Neural cell (in vitro differentiated cells): ENCODE measurements around the gene CAPSL. TPM values are rescaled to one million over a fixed set of nuclear protein-coding genes. Genes with fewer than 3 reads are reported as not detected.
"Not testable (repeated sequence)": the region's sequence is repeated elsewhere in the genome, so short reads cannot be mapped to it uniquely, and the experiment has no call there.

Experiments
- H2AFZ ChIP-seq: fragments of 200-600, 300-800 bp; sonication (generic), shearing (Covaris generic); 2 replicates; pipeline ENCODE4 v1.6.0; 2014; ENCODE audit warnings: low read depth, mild to moderate bottlenecking, antibody characterized with exemption, low read length, moderate library complexity
- H3F3A ChIP-seq: fragments of 200-600 bp; shearing (Covaris generic); 2 replicates; pipeline ENCODE4 v1.6.1; 2016; ENCODE audit warnings: mild to moderate bottlenecking, moderate library complexity, mixed read lengths, antibody characterized with exemption, low read length; ENCODE audit not compliant: insufficient read depth, poor library complexity, severe bottlenecking
- H3K27ac ChIP-seq: fragments of 200-600, 300-800 bp; sonication (generic), shearing (Covaris generic); 2 replicates; pipeline ENCODE4 v1.5.1; 2014; ENCODE audit warnings: mild to moderate bottlenecking, low read length, moderate library complexity
- H3K27me3 ChIP-seq: fragments of 300-800, 200-600 bp; sonication (generic), shearing (Covaris generic); 2 replicates; pipeline ENCODE4 v1.6.0; 2014; ENCODE audit warnings: mild to moderate bottlenecking, low read depth, low read length, moderate library complexity; ENCODE audit not compliant: insufficient read depth
- H3K36me3 ChIP-seq: fragments of 300-800, 200-600 bp; sonication (generic), shearing (Covaris generic); 2 replicates; pipeline ENCODE4 v1.5.1; 2014; ENCODE audit warnings: mild to moderate bottlenecking, antibody characterized with exemption, low read length, moderate library complexity; ENCODE audit not compliant: insufficient read depth
- H3K4me2 ChIP-seq: fragments of 300-800, 200-600 bp; sonication (generic), shearing (Covaris generic); 2 replicates; pipeline ENCODE4 v1.6.0; 2014; ENCODE audit warnings: mild to moderate bottlenecking, low read length
- H3K4me3 ChIP-seq: fragments of 300-800, 200-600 bp; sonication (generic), shearing (Covaris generic); 2 replicates; pipeline ENCODE4 v1.5.1; 2014; ENCODE audit warnings: mild to moderate bottlenecking, low read length, moderate library complexity
- H3K79me2 ChIP-seq: fragments of 200-600 bp; shearing (Covaris generic); replicated peaks from 2 replicates; pipeline ENCODE4 v1.6.0; 2014; ENCODE audit warnings: mild to moderate bottlenecking, low read length, moderate library complexity; ENCODE audit not compliant: insufficient read depth
- H3K9ac ChIP-seq: fragments of 300-800, 200-600 bp; sonication (generic), shearing (Covaris generic); 2 replicates; pipeline ENCODE4 v1.6.1; 2016; ENCODE audit warnings: mild to moderate bottlenecking, low read length, mixed read lengths
- H3K9me2 ChIP-seq: fragments of 200-600 bp; shearing (Covaris generic); 2 replicates; pipeline ENCODE4 v1.6.1; 2016; ENCODE audit warnings: mild to moderate bottlenecking, low read length, mixed read lengths; ENCODE audit not compliant: insufficient read depth
- H3K9me3 ChIP-seq: fragments of 200-600, 300-800 bp; sonication (generic), shearing (Covaris generic); 2 replicates; pipeline ENCODE4 v1.6.1; 2016; ENCODE audit warnings: mild to moderate bottlenecking, mixed run types, low read length, moderate library complexity, mixed read lengths
- H4K20me1 ChIP-seq: fragments of 200-600 bp; shearing (Covaris generic); 2 replicates; pipeline ENCODE4 v1.6.1; 2016; ENCODE audit warnings: mild to moderate bottlenecking, mixed run types; ENCODE audit not compliant: insufficient read depth
- EP300 ChIP-seq: fragments of 450-650 bp; conservative IDR thresholded peaks from 2 replicates; pipeline ENCODE4 v1.6.1; 2014; ENCODE audit warnings: antibody characterized with exemption, mild to moderate bottlenecking, moderate library complexity; ENCODE audit not compliant: poor library complexity, severe bottlenecking
- EZH2 ChIP-seq: fragments of 200-600, 300-800 bp; shearing (Covaris generic), sonication (generic); IDR thresholded peaks from 2 replicates; pipeline ENCODE4 v1.6.1; 2014; ENCODE audit warnings: antibody characterized with exemption, low read length, borderline replicate concordance, mild to moderate bottlenecking; ENCODE audit not compliant: insufficient read depth, poor library complexity, severe bottlenecking
- MXI1 ChIP-seq: fragments of 450-650 bp; conservative IDR thresholded peaks from 2 replicates; pipeline ENCODE4 v1.6.1; 2014; ENCODE audit warnings: antibody characterized with exemption, mild to moderate bottlenecking; ENCODE audit not compliant: poor library complexity, severe bottlenecking
- POLR2AphosphoS5 ChIP-seq: IDR thresholded peaks from 2 replicates; pipeline ENCODE4 v1.6.1; 2012
- RAD21 ChIP-seq: fragments of 450-650 bp; conservative IDR thresholded peaks from 2 replicates; pipeline ENCODE4 v1.6.1; 2014; ENCODE audit warnings: antibody characterized with exemption, mild to moderate bottlenecking, moderate library complexity
- SMC3 ChIP-seq: fragments of 450-650 bp; conservative IDR thresholded peaks from 2 replicates; pipeline ENCODE4 v1.6.1; 2014; ENCODE audit warnings: antibody characterized with exemption, mild to moderate bottlenecking, moderate library complexity; ENCODE audit not compliant: poor library complexity
- TAF1 ChIP-seq: IDR thresholded peaks from 2 replicates; pipeline ENCODE4 v1.6.1; 2012; ENCODE audit warnings: low read depth
- polyA plus RNA-seq: library from polyadenylated mRNA; depleted of rRNA; stranded (reverse); fragments of >200 nt; gene quantifications from 2 replicates; pipeline ENCODE4 v1.2.3, GENCODE V29; 2014
- TF ChIP-seq, protein P1 (sequence below): fragments of 450-650 bp; IDR thresholded peaks from 2 replicates; pipeline ENCODE4 v1.5.1; 2014; ENCODE audit warnings: antibody characterized with exemption, mild to moderate bottlenecking, moderate library complexity; ENCODE audit not compliant: poor library complexity, severe bottlenecking
- TF ChIP-seq, protein P2 (sequence below): IDR thresholded peaks from 2 replicates; pipeline ENCODE4 v1.6.1; 2012; ENCODE audit warnings: borderline replicate concordance

Gene CAPSL
- polyA plus RNA-seq, 1 donor from 2014 or later, result 2.3 TPM

GRCh38 chr5:35856765-35857351 is 81.6 kb downstream of the CAPSL start, which contains the start of gene IL7R:
TSS of gene IL7R (plus strand) at chr5:35856891. CDS start at chr5:35856978, 87 bp downstream.
- TF ChIP-seq POLR2AphosphoS5, result no peak
- no peak for TF ChIP-seq SMC3
- TF ChIP-seq, protein P1, sequence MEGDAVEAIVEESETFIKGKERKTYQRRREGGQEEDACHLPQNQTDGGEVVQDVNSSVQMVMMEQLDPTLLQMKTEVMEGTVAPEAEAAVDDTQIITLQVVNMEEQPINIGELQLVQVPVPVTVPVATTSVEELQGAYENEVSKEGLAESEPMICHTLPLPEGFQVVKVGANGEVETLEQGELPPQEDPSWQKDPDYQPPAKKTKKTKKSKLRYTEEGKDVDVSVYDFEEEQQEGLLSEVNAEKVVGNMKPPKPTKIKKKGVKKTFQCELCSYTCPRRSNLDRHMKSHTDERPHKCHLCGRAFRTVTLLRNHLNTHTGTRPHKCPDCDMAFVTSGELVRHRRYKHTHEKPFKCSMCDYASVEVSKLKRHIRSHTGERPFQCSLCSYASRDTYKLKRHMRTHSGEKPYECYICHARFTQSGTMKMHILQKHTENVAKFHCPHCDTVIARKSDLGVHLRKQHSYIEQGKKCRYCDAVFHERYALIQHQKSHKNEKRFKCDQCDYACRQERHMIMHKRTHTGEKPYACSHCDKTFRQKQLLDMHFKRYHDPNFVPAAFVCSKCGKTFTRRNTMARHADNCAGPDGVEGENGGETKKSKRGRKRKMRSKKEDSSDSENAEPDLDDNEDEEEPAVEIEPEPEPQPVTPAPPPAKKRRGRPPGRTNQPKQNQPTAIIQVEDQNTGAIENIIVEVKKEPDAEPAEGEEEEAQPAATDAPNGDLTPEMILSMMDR, result no peak
- TF ChIP-seq EZH2, result no peak
- TF ChIP-seq, protein P2, sequence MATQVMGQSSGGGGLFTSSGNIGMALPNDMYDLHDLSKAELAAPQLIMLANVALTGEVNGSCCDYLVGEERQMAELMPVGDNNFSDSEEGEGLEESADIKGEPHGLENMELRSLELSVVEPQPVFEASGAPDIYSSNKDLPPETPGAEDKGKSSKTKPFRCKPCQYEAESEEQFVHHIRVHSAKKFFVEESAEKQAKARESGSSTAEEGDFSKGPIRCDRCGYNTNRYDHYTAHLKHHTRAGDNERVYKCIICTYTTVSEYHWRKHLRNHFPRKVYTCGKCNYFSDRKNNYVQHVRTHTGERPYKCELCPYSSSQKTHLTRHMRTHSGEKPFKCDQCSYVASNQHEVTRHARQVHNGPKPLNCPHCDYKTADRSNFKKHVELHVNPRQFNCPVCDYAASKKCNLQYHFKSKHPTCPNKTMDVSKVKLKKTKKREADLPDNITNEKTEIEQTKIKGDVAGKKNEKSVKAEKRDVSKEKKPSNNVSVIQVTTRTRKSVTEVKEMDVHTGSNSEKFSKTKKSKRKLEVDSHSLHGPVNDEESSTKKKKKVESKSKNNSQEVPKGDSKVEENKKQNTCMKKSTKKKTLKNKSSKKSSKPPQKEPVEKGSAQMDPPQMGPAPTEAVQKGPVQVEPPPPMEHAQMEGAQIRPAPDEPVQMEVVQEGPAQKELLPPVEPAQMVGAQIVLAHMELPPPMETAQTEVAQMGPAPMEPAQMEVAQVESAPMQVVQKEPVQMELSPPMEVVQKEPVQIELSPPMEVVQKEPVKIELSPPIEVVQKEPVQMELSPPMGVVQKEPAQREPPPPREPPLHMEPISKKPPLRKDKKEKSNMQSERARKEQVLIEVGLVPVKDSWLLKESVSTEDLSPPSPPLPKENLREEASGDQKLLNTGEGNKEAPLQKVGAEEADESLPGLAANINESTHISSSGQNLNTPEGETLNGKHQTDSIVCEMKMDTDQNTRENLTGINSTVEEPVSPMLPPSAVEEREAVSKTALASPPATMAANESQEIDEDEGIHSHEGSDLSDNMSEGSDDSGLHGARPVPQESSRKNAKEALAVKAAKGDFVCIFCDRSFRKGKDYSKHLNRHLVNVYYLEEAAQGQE, result no peak
- TF ChIP-seq TAF1, result no peak
- no peak for TF ChIP-seq MXI1
- TF ChIP-seq RAD21, result no peak
- TF ChIP-seq EP300, result no peak
- Histone ChIP-seq H3K9me2 (no peaks in the 10 kb centered on the region), H4K20me1 (no peaks in the 10 kb centered on the region), H3K27ac (no peak within 1 kb of the TSS), H3K4me2 (no peak within 1 kb of the TSS), H3K79me2 (no peaks in the 10 kb centered on the region), H3K9me3 (no peaks in the 10 kb centered on the region), H3F3A (no peaks in the 10 kb centered on the region), H2AFZ (no peak within 1 kb of the TSS), H3K9ac (no peak within 1 kb of the TSS), H3K36me3 (no peaks in the 10 kb centered on the region), H3K4me3 (no peak within 1 kb of the TSS), H3K27me3 (no peaks in the 10 kb centered on the region)

DNA sequence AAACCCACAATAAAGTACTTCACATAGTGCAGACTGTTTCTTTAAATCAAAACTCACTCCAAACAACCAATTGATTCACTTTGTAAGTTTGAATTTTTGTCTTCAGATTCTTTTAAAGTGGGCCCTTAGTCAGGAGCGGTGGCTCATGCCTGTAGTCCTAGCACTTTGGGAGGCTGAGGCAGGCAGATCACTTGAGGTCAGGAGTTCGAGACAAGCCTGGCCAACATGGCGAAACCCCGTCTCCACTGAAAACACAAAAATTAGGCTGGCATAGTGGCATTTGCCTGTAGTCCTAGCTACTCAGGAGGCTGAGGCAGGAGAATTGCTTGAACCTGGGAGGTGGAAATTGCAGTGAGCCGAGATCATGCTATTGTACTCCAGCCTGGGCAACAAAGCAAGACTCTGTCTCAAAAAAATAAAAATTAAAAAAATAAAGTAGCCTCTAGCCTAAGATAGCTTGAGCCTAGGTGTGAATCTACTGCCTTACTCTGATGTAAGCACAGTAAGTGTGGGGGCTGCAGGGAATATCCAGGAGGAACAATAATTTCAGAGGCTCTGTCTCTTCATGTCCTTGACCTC is 82.1 kb downstream of the CAPSL start:
- H3K9me2 ChIP-seq, H3K27me3 ChIP-seq, H3K9me3 ChIP-seq, H3K27ac ChIP-seq, H3F3A ChIP-seq, H3K79me2 ChIP-seq, H4K20me1 ChIP-seq, H3K4me2 ChIP-seq, H3K9ac ChIP-seq, H3K4me3 ChIP-seq, H3K36me3 ChIP-seq, H2AFZ ChIP-seq: not testable (repeated sequence)
